K562 (cell line): Measurements from ENCODE around the gene GMDS.

Experiments
- BCL6 ChIP-seq: fragments of 250-450 bp; sonication (Bioruptor Pico); IDR thresholded peaks from 2 replicates; pipeline ENCODE4 v1.4.0; 2020
- BMI1 ChIP-seq: fragments of 150-350 bp; IDR thresholded peaks from 2 replicates; pipeline ENCODE4 v1.6.1; 2014; ENCODE audit warnings: low read length
- EZH2 ChIP-seq: IDR thresholded peaks from 2 replicates; pipeline ENCODE4 v1.6.1; 2012; ENCODE audit warnings: low read depth, mild to moderate bottlenecking, inconsistent platforms, low read length, borderline replicate concordance
- GTF2A2 ChIP-seq: IDR thresholded peaks from 2 replicates; pipeline ENCODE4 v1.6.1; 2016; ENCODE audit warnings: mild to moderate bottlenecking, missing genetic modification characterization, missing compliant biosample characterization
- GTF2F1 ChIP-seq: IDR thresholded peaks from 2 replicates; pipeline ENCODE4 v1.6.1; 2011; ENCODE audit warnings: low read depth, low read length, improper control_type of control experiment
- JUND ChIP-seq, 2 experiments: IDR thresholded peaks; 2 replicates in 1 of 2; 3 replicates in 1 of 2; pipeline ENCODE4 v1.6.1; 2011; ENCODE audit warnings: borderline replicate concordance in 2 of 2, low read depth in 2 of 2, low read length in 2 of 2, improper control_type of control experiment in 1 of 2, missing biosample characterization in 1 of 2, missing genetic modification characterization in 1 of 2, missing genetic modification reagents in 1 of 2
- SAFB ChIP-seq: fragments of 200-400 bp; formaldehyde crosslinking; IDR thresholded peaks from 2 replicates; pipeline ENCODE4 v1.6.1; 2017; ENCODE audit warnings: low read depth, low read length, borderline replicate concordance
- ZNF232 ChIP-seq: sonication (generic); formaldehyde crosslinking; IDR thresholded peaks from 2 replicates; pipeline ENCODE4 v1.8.0; 2022; ENCODE audit warnings: mild to moderate bottlenecking, missing genetic modification reagents
- ZNF696 ChIP-seq: fragments of 250-450 bp; sonication (Bioruptor Pico); conservative IDR thresholded peaks from 2 replicates; pipeline ENCODE4 v1.4.0; 2020; ENCODE audit warnings: mild to moderate bottlenecking, moderate library complexity
- ZNF780A ChIP-seq: fragments of 250-450 bp; sonication (Bioruptor Pico); IDR thresholded peaks from 2 replicates; pipeline ENCODE4 v1.5.0; 2021; ENCODE audit warnings: mild to moderate bottlenecking
- TF ChIP-seq, protein P1 (sequence below), 3 experiments: IDR thresholded peaks in 2 of 3; conservative IDR thresholded peaks in 1 of 3; 2 replicates each; pipeline ENCODE4 v1.5.1; 2011 to 2012; ENCODE audit warnings: low read length in 3 of 3, mild to moderate bottlenecking in 3 of 3, control low read depth in 2 of 3, improper control_type of control experiment in 1 of 3, inconsistent platforms in 1 of 3, low read depth in 1 of 3, mixed read lengths in 1 of 3, moderate library complexity in 1 of 3; ENCODE audit not compliant: insufficient read depth in 2 of 3
- TF ChIP-seq, protein P2 (sequence below): sonication (generic); formaldehyde crosslinking; IDR thresholded peaks from 2 replicates; pipeline ENCODE4 v1.8.0; 2022; ENCODE audit warnings: mild to moderate bottlenecking, missing genetic modification reagents
- TF ChIP-seq, protein P3 (sequence below): fragments of 450-650 bp; IDR thresholded peaks from one replicate; pipeline ENCODE4 v1.6.1; 2018; ENCODE audit warnings: mild to moderate bottlenecking, moderate library complexity; ENCODE audit not compliant: partially characterized antibody
- TF ChIP-seq, protein P4 (sequence below): fragments of 150-350 bp; conservative IDR thresholded peaks from 2 replicates; pipeline ENCODE4 v1.6.1; 2014; ENCODE audit warnings: low read length

DNA sequence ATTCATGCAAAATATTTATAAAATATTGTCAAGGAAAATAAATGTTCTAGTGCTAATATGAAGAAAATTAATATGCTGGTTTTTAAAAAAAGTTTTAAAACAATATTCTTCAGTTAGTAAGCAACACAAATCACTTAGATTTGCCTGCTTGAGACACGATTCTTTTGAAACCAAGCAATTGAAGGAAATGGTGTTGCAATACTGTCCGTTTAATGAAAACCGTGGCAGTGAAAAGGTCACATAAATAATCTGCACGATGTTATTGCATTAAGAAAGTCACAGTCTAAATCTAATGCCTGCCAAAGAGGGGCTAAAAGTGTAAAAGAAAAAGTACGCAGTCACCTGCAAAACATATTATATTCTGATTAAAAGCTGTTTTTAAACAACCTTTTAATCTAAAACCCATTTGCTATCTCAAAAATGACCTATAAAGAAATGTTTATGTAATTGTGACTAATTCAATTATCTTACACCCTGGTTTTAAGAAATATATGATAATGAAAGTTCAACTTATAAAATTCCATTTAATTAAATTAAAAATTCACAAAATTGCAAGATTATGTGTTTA, 143.0 kb downstream of the GMDS start:
- TF ChIP-seq SAFB (no peak), BMI1 (no peak), ZNF696 (no peak), GTF2A2 (tag) (no peak), BCL6 (CRISPR knock-in tag) (no peak), EZH2 (no peak), ZNF232 (CRISPR knock-in tag) (no peak), ZNF780A (CRISPR knock-in tag) (no peak), JUND (IDR thresholded peaks at IDR 0.05; ENCODE audit: borderline replicate concordance, low read depth, low read length) (no peak), JUND (tag; IDR thresholded peaks at IDR 0.05; ENCODE audit: borderline replicate concordance, low read depth, low read length) (no peak), GTF2F1 (no peak)
- TF ChIP-seq, protein P1, sequence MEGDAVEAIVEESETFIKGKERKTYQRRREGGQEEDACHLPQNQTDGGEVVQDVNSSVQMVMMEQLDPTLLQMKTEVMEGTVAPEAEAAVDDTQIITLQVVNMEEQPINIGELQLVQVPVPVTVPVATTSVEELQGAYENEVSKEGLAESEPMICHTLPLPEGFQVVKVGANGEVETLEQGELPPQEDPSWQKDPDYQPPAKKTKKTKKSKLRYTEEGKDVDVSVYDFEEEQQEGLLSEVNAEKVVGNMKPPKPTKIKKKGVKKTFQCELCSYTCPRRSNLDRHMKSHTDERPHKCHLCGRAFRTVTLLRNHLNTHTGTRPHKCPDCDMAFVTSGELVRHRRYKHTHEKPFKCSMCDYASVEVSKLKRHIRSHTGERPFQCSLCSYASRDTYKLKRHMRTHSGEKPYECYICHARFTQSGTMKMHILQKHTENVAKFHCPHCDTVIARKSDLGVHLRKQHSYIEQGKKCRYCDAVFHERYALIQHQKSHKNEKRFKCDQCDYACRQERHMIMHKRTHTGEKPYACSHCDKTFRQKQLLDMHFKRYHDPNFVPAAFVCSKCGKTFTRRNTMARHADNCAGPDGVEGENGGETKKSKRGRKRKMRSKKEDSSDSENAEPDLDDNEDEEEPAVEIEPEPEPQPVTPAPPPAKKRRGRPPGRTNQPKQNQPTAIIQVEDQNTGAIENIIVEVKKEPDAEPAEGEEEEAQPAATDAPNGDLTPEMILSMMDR (IDR thresholded peaks at IDR 0.05 in 2 of 3, conservative IDR thresholded peaks at IDR 0.05 in 1 of 3; ENCODE audit: insufficient read depth in 2 of 3, low read depth in 1 of 3, low read length in 3 of 3) = no peak
- TF ChIP-seq, protein P2, sequence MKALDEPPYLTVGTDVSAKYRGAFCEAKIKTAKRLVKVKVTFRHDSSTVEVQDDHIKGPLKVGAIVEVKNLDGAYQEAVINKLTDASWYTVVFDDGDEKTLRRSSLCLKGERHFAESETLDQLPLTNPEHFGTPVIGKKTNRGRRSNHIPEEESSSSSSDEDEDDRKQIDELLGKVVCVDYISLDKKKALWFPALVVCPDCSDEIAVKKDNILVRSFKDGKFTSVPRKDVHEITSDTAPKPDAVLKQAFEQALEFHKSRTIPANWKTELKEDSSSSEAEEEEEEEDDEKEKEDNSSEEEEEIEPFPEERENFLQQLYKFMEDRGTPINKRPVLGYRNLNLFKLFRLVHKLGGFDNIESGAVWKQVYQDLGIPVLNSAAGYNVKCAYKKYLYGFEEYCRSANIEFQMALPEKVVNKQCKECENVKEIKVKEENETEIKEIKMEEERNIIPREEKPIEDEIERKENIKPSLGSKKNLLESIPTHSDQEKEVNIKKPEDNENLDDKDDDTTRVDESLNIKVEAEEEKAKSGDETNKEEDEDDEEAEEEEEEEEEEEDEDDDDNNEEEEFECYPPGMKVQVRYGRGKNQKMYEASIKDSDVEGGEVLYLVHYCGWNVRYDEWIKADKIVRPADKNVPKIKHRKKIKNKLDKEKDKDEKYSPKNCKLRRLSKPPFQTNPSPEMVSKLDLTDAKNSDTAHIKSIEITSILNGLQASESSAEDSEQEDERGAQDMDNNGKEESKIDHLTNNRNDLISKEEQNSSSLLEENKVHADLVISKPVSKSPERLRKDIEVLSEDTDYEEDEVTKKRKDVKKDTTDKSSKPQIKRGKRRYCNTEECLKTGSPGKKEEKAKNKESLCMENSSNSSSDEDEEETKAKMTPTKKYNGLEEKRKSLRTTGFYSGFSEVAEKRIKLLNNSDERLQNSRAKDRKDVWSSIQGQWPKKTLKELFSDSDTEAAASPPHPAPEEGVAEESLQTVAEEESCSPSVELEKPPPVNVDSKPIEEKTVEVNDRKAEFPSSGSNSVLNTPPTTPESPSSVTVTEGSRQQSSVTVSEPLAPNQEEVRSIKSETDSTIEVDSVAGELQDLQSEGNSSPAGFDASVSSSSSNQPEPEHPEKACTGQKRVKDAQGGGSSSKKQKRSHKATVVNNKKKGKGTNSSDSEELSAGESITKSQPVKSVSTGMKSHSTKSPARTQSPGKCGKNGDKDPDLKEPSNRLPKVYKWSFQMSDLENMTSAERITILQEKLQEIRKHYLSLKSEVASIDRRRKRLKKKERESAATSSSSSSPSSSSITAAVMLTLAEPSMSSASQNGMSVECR = no peak
- TF ChIP-seq, protein P3, sequence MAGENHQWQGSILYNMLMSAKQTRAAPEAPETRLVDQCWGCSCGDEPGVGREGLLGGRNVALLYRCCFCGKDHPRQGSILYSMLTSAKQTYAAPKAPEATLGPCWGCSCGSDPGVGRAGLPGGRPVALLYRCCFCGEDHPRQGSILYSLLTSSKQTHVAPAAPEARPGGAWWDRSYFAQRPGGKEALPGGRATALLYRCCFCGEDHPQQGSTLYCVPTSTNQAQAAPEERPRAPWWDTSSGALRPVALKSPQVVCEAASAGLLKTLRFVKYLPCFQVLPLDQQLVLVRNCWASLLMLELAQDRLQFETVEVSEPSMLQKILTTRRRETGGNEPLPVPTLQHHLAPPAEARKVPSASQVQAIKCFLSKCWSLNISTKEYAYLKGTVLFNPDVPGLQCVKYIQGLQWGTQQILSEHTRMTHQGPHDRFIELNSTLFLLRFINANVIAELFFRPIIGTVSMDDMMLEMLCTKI = no peak
- TF ChIP-seq, protein P4, sequence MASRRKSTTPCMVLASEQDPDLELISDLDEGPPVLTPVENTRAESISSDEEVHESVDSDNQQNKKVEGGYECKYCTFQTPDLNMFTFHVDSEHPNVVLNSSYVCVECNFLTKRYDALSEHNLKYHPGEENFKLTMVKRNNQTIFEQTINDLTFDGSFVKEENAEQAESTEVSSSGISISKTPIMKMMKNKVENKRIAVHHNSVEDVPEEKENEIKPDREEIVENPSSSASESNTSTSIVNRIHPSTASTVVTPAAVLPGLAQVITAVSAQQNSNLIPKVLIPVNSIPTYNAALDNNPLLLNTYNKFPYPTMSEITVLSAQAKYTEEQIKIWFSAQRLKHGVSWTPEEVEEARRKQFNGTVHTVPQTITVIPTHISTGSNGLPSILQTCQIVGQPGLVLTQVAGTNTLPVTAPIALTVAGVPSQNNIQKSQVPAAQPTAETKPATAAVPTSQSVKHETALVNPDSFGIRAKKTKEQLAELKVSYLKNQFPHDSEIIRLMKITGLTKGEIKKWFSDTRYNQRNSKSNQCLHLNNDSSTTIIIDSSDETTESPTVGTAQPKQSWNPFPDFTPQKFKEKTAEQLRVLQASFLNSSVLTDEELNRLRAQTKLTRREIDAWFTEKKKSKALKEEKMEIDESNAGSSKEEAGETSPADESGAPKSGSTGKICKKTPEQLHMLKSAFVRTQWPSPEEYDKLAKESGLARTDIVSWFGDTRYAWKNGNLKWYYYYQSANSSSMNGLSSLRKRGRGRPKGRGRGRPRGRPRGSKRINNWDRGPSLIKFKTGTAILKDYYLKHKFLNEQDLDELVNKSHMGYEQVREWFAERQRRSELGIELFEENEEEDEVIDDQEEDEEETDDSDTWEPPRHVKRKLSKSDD = no peak
